Osteoblast (primary cell): ENCODE measurements around the gene ZGLP1. TPM values are rescaled to one million over a fixed set of nuclear protein-coding genes. Genes with fewer than 3 reads are reported as not detected.
A peak's percentile ranks its signal among the peaks of the same experiment; 100 is the strongest.

Experiments
- DNase-seq: peaks from one replicate; pipeline ENCODE4 v3.0.0; 2011; ENCODE audit warnings: low spot score, mixed read lengths; ENCODE audit not compliant: insufficient read length; ENCODE audit errors: missing footprints
- H2AFZ ChIP-seq: 2 replicates; pipeline ENCODE4 v1.6.0; 2011; ENCODE audit warnings: mild to moderate bottlenecking, low read length
- H3K27ac ChIP-seq: 2 replicates; pipeline ENCODE4 v1.5.1; 2011; ENCODE audit warnings: mild to moderate bottlenecking, low read depth, low read length, moderate library complexity
- H3K27me3 ChIP-seq: 2 replicates; pipeline ENCODE4 v1.6.0; 2012; ENCODE audit warnings: mild to moderate bottlenecking, control low read depth, inconsistent platforms, low read length, moderate library complexity; ENCODE audit not compliant: insufficient read depth
- H3K36me3 ChIP-seq: 2 replicates; pipeline ENCODE4 v1.5.1; 2011; ENCODE audit warnings: mild to moderate bottlenecking, low read length, control low read depth, moderate library complexity; ENCODE audit not compliant: insufficient read depth
- H3K4me1 ChIP-seq: 2 replicates; pipeline ENCODE4 v1.5.1; 2011; ENCODE audit warnings: mild to moderate bottlenecking, low read length, control low read depth, moderate library complexity; ENCODE audit not compliant: insufficient read depth
- H3K4me2 ChIP-seq: 2 replicates; pipeline ENCODE4 v1.6.0; 2011; ENCODE audit warnings: mild to moderate bottlenecking, low read length; ENCODE audit not compliant: insufficient read depth
- H3K4me3 ChIP-seq: fragments of 200-600 bp; sonication (generic); 3 replicates; pipeline ENCODE4 v1.5.1; 2012; ENCODE audit warnings: mild to moderate bottlenecking, low read length, inconsistent platforms; ENCODE audit not compliant: insufficient read depth
- H3K79me2 ChIP-seq: 2 replicates; pipeline ENCODE4 v1.6.0; 2012; ENCODE audit warnings: mild to moderate bottlenecking, low read length, control low read depth, inconsistent platforms; ENCODE audit not compliant: insufficient read depth
- H3K9me3 ChIP-seq: 2 replicates; pipeline ENCODE4 v1.5.1; 2011; ENCODE audit warnings: low read depth, low read length, control low read depth
- H4K20me1 ChIP-seq: 2 replicates; pipeline ENCODE4 v1.6.0; 2012; ENCODE audit warnings: mild to moderate bottlenecking, low read length, control low read depth; ENCODE audit not compliant: insufficient read depth
- CTCF ChIP-seq: IDR thresholded peaks from 2 replicates; pipeline ENCODE4 v1.5.1; 2011; ENCODE audit warnings: mild to moderate bottlenecking, low read depth, low read length, moderate library complexity; ENCODE audit errors: extremely low read depth
- total RNA-seq: library from RNA; depleted of rRNA; stranded (reverse); fragments of >200 nt; gene quantifications from 2 replicates; pipeline ENCODE4 v1.2.3, GENCODE V29; 2012

Gene ZGLP1
- total RNA-seq, 1 donor, result 0.72 TPM

- no peaks in the 10 kb centered on the region for H3K27me3 ChIP-seq
- no peak for TF ChIP-seq CTCF
Measured at GRCh38 chr19:10334588-10335351, 25.2 kb upstream of the ZGLP1 start.

GRCh38 chr19:10333758-10334587 lies 24.4 kb upstream of the ZGLP1 start:
- Histone ChIP-seq H3K27ac (peak overlapping the region; percentile 96), H3K9me3 (no peaks in the 10 kb centered on the region), H2AFZ (peak overlapping the region; percentile 96), H3K4me1 (peaks cover 22% of the 10 kb centered on the region), H3K4me3 (peak overlapping the region; percentile 99), H3K4me2 (peak overlapping the region; percentile 99), H3K36me3 (peaks cover 15% of the 10 kb centered on the region), H3K79me2 (peaks cover 42% of the 10 kb centered on the region), H3K27me3 (no peaks in the 10 kb centered on the region), H4K20me1 (peaks cover 26% of the 10 kb centered on the region)
- TF ChIP-seq CTCF, result no peak
- peak; percentile 74 for DNase-seq

More at GRCh38 chr19:10334588-10335351, 25.2 kb upstream of the ZGLP1 start:
- H3K36me3 ChIP-seq, result peaks cover 9% of the 10 kb centered on the region
- peaks cover 22% of the 10 kb centered on the region for H3K4me1 ChIP-seq
- no peaks in the 10 kb centered on the region for H3K9me3 ChIP-seq
- peaks cover 34% of the 10 kb centered on the region for H3K79me2 ChIP-seq
- H2AFZ ChIP-seq, result peak overlapping the region; percentile 96
- peak overlapping the region; percentile 99 for H3K4me2 ChIP-seq
- peak overlapping the region; percentile 99 for H3K4me3 ChIP-seq
- peaks cover 20% of the 10 kb centered on the region for H4K20me1 ChIP-seq
- peak; percentile 99 for DNase-seq
- H3K27ac ChIP-seq, result peak overlapping the region; percentile 60

- no peaks in the 10 kb centered on the region for H3K9me3 ChIP-seq
- H3K27me3 ChIP-seq, result no peaks in the 10 kb centered on the region
- H3K79me2 ChIP-seq, result peaks cover 42% of the 10 kb centered on the region
- H3K4me2 ChIP-seq, result peak within 1 kb of the TSS; percentile 99
- peak within 1 kb of the TSS; percentile 96 for H3K27ac ChIP-seq
- H4K20me1 ChIP-seq, result peaks cover 31% of the 10 kb centered on the region
- H2AFZ ChIP-seq, result peak within 1 kb of the TSS; percentile 96
- peak within 1 kb of the TSS; percentile 99 for H3K4me3 ChIP-seq
- peak; percentile 99 for DNase-seq
- TF ChIP-seq CTCF, result no peak
- peaks cover 22% of the 10 kb centered on the region for H3K36me3 ChIP-seq
- H3K4me1 ChIP-seq, result peaks cover 22% of the 10 kb centered on the region
Measured at GRCh38 chr19:10332965-10333757, 23.5 kb upstream of the ZGLP1 start, which contains the start of gene RAVER1. Gene RAVER1, minus strand, starts transcription at chr19:10333529. Its CDS starts 22 bp downstream, at chr19:10333507.
